Lower leg skin (tissue), 3 donors: ENCODE results near the gene SLC1A1.

Experiments used
- CTCF ChIP-seq, 3 donors: fragments of 450-650 bp; IDR thresholded peaks; one replicate each; pipeline ENCODE4 v1.5.1; 2016; ENCODE audit warnings: antibody characterized with exemption in 3 of 3, mild to moderate bottlenecking in 3 of 3, moderate library complexity in 2 of 3
- POLR2A ChIP-seq, 2 donors: fragments of 450-650 bp; IDR thresholded peaks; one replicate each; pipeline ENCODE4 v1.6.1; 2016 to 2017; ENCODE audit warnings: antibody characterized with exemption in 2 of 2, mild to moderate bottlenecking in 1 of 2, moderate library complexity in 1 of 2

- no peak for TF ChIP-seq CTCF (IDR thresholded peaks at IDR 0.05)
- no peak for TF ChIP-seq POLR2A (IDR thresholded peaks at IDR 0.05)
Observed at GRCh38 chr9:4592295-4592694, 102.0 kb downstream of the SLC1A1 start.
